ENCODE measurements around the gene DBP. TPM values are rescaled to one million over a fixed set of nuclear protein-coding genes. Genes with fewer than 3 reads are reported as not detected.

DBP gene
- total RNA-seq, 3 donors from 2014 or later, result 6.7 to 12.3 (median 11.2) TPM

- Mint-ChIP-seq H3K36me3 (ENCODE audit: insufficient read depth) (peaks cover 46% of the 10 kb centered on the region), H3K4me1 (ENCODE audit: low read depth) (peaks cover 38% of the 10 kb centered on the region), H3K27me3 (ENCODE audit: low read depth) (no peaks in the 10 kb centered on the region), H3K4me3 (peak within 1 kb of the TSS; percentile 97), H3K9me3 (no peaks in the 10 kb centered on the region)
- ATAC-seq (peak; percentile 78 to 82), DNase-seq (peak; percentile 95)
Observed at GRCh38 chr19:48618916-48619691, 18.1 kb downstream of the DBP start, which contains the start of the genes RPL18 and SPHK2. TSS of gene RPL18 (minus strand) at chr19:48619178. CDS start at chr19:48619143, 35 bp downstream. TSS of gene SPHK2 (plus strand) at chr19:48619506. CDS start at chr19:48620515, 1,009 bp downstream.

GRCh38 chr19:48618278-48618915 is 18.8 kb downstream of the DBP start:
- no peak for ATAC-seq
- H3K4me1 Mint-ChIP-seq (ENCODE audit: low read depth), result peaks cover 32% of the 10 kb centered on the region

GRCh38 chr19:48617146-48617937 is 19.8 kb downstream of the DBP start:
- ATAC-seq (no peak), DNase-seq (no peak)
- H3K36me3 Mint-ChIP-seq (ENCODE audit: insufficient read depth), result peaks cover 49% of the 10 kb centered on the region
- peaks cover 28% of the 10 kb centered on the region for H3K4me1 Mint-ChIP-seq (ENCODE audit: low read depth)
- no peaks in the 10 kb centered on the region for H3K9me3 Mint-ChIP-seq
- no peaks in the 10 kb centered on the region for H3K27me3 Mint-ChIP-seq (ENCODE audit: low read depth)
- peak overlapping the region; percentile 97 for H3K4me3 Mint-ChIP-seq

More at GRCh38 chr19:48618278-48618915, 18.8 kb downstream of the DBP start:
- H3K4me3 Mint-ChIP-seq, result peak overlapping the region; percentile 97
- H3K27me3 Mint-ChIP-seq (ENCODE audit: low read depth), result no peaks in the 10 kb centered on the region
- no peaks in the 10 kb centered on the region for H3K9me3 Mint-ChIP-seq
- DNase-seq, result no peak
- H3K36me3 Mint-ChIP-seq (ENCODE audit: insufficient read depth), result peaks cover 49% of the 10 kb centered on the region

- H3K36me3 Mint-ChIP-seq (ENCODE audit: insufficient read depth), result peaks cover 48% of the 10 kb centered on the region
- no peaks in the 10 kb centered on the region for H3K9me3 Mint-ChIP-seq
- ATAC-seq (no peak), DNase-seq (no peak)
- H3K4me3 Mint-ChIP-seq, result peak overlapping the region; percentile 97
- no peaks in the 10 kb centered on the region for H3K27me3 Mint-ChIP-seq (ENCODE audit: low read depth)
- H3K4me1 Mint-ChIP-seq (ENCODE audit: low read depth), result peaks cover 26% of the 10 kb centered on the region
Observed at GRCh38 chr19:48616491-48617056, 20.6 kb downstream of the DBP start.

- Mint-ChIP-seq H3K4me1 (ENCODE audit: low read depth) (peaks cover 24% of the 10 kb centered on the region), H3K27me3 (ENCODE audit: low read depth) (no peaks in the 10 kb centered on the region), H3K4me3 (peak overlapping the region; percentile 97), H3K9me3 (no peaks in the 10 kb centered on the region), H3K36me3 (ENCODE audit: insufficient read depth) (peaks cover 46% of the 10 kb centered on the region)
- DNase-seq, result no peak
- ATAC-seq, result no peak
Observed at GRCh38 chr19:48616041-48616436, 21.1 kb downstream of the DBP start.

GRCh38 chr19:48615231-48616040 is 21.7 kb downstream of the DBP start:
- DNase-seq (no peak), ATAC-seq (no peak)
- H3K4me3 Mint-ChIP-seq, result peak overlapping the region; percentile 97
- no peaks in the 10 kb centered on the region for H3K9me3 Mint-ChIP-seq
- H3K4me1 Mint-ChIP-seq (ENCODE audit: low read depth), result peaks cover 24% of the 10 kb centered on the region
- H3K27me3 Mint-ChIP-seq (ENCODE audit: low read depth), result no peaks in the 10 kb centered on the region
- H3K36me3 Mint-ChIP-seq (ENCODE audit: insufficient read depth), result peaks cover 46% of the 10 kb centered on the region

- no peak for ATAC-seq
- H3K4me3 Mint-ChIP-seq, result peak within 1 kb of the TSS; percentile 97
- peaks cover 17% of the 10 kb centered on the region for H3K4me1 Mint-ChIP-seq (ENCODE audit: low read depth)
- DNase-seq, result no peak
- H3K36me3 Mint-ChIP-seq (ENCODE audit: insufficient read depth), result peaks cover 44% of the 10 kb centered on the region
- no peaks in the 10 kb centered on the region for H3K9me3 Mint-ChIP-seq
- no peaks in the 10 kb centered on the region for H3K27me3 Mint-ChIP-seq (ENCODE audit: low read depth)
Observed at GRCh38 chr19:48614436-48615230, 22.5 kb downstream of the DBP start, which contains the start of gene FAM83E. TSS of gene FAM83E (minus strand) at chr19:48615076. CDS start at chr19:48613372, 1,704 bp downstream.

- Mint-ChIP-seq H3K4me3 (peak overlapping the region; percentile 40), H3K9me3 (no peaks in the 10 kb centered on the region), H3K36me3 (ENCODE audit: insufficient read depth) (peaks cover 42% of the 10 kb centered on the region), H3K4me1 (ENCODE audit: low read depth) (peaks cover 14% of the 10 kb centered on the region), H3K27me3 (ENCODE audit: low read depth) (no peaks in the 10 kb centered on the region)
- ATAC-seq, result peak; percentile 6 to 7
- DNase-seq, result no peak
Observed at GRCh38 chr19:48613852-48614435, 23.2 kb downstream of the DBP start.

GRCh38 chr19:48613024-48613851 is 23.9 kb downstream of the DBP start:
- Mint-ChIP-seq H3K4me1 (ENCODE audit: low read depth) (peaks cover 17% of the 10 kb centered on the region), H3K4me3 (peak overlapping the region; percentile 19), H3K27me3 (ENCODE audit: low read depth) (no peaks in the 10 kb centered on the region), H3K36me3 (ENCODE audit: insufficient read depth) (peaks cover 37% of the 10 kb centered on the region), H3K9me3 (no peaks in the 10 kb centered on the region)
- DNase-seq, result no peak
- ATAC-seq, result peak; percentile 4 to 5

- Mint-ChIP-seq H3K4me3 (no peak overlapping the region), H3K4me1 (ENCODE audit: low read depth) (peaks cover 13% of the 10 kb centered on the region), H3K9me3 (no peaks in the 10 kb centered on the region), H3K36me3 (ENCODE audit: insufficient read depth) (peaks cover 26% of the 10 kb centered on the region), H3K27me3 (ENCODE audit: low read depth) (no peaks in the 10 kb centered on the region)
- no peak for DNase-seq
- ATAC-seq, result no peak
Observed at GRCh38 chr19:48611872-48612271, 25.3 kb downstream of the DBP start.

- peaks cover 9% of the 10 kb centered on the region for H3K36me3 Mint-ChIP-seq (ENCODE audit: insufficient read depth)
- H3K9me3 Mint-ChIP-seq, result no peaks in the 10 kb centered on the region
- no peak for DNase-seq
- H3K27me3 Mint-ChIP-seq (ENCODE audit: low read depth), result no peaks in the 10 kb centered on the region
- ATAC-seq, result no peak
- H3K4me1 Mint-ChIP-seq (ENCODE audit: low read depth), result peaks cover 3% of the 10 kb centered on the region
- no peak overlapping the region for H3K4me3 Mint-ChIP-seq
Observed at GRCh38 chr19:48609571-48610108, 27.5 kb downstream of the DBP start.
